CD4-positive, alpha-beta T cell (primary cell): ENCODE data around the gene UBL4B. TPM values are rescaled to one million over a fixed set of nuclear protein-coding genes. Genes with fewer than 3 reads are reported as not detected.

Source experiments
- ATAC-seq: fragments of 200-7000 bp; cut with Tn5 transposase; one replicate; pipeline ENCODE4 v1.10.0; 2022; ENCODE audit warnings: mild to moderate bottlenecking; ENCODE audit not compliant: poor library complexity
- CTCF ChIA-PET: fragments of 350-600 bp; sonication (Branson Sonifier 250); formaldehyde crosslinking; loops from one replicate; lab custom pipeline; 2021; ENCODE audit warnings: antibody characterized with exemption, inconsistent platforms; lab: Charles Lee
- POLR2A ChIA-PET: fragments of 350-600 bp; sonication (Branson Sonifier 250); formaldehyde crosslinking; loops from one replicate; lab custom pipeline; 2021; ENCODE audit warnings: antibody characterized with exemption, inconsistent platforms; lab: Charles Lee
- DNase-seq, 14 experiments: peaks; one replicate each; pipeline ENCODE4 v3.0.0-alpha.2; 2013 to 2020; ENCODE audit warnings: mixed read lengths in 2 of 14
- H3K27ac ChIP-seq, 2 donors: one replicate each; pipeline versions ENCODE4 v1.5.1 to v1.7.0; 2013; ENCODE audit warnings: low read length in 2 of 2, low read depth in 1 of 2, mild to moderate bottlenecking in 1 of 2
- H3K27me3 ChIP-seq, 2 experiments: 1 replicate in 1 of 2; 2 replicates in 1 of 2; pipeline versions ENCODE4 v1.6.1 to v1.7.0; 2013; ENCODE audit warnings: low read length in 2 of 2, control low read depth in 1 of 2, mild to moderate bottlenecking in 1 of 2, moderate library complexity in 1 of 2; ENCODE audit not compliant: insufficient read depth in 2 of 2, control insufficient read depth in 1 of 2
- H3K36me3 ChIP-seq: one replicate; pipeline ENCODE4 v1.6.1; 2013; ENCODE audit warnings: low read length, control low read depth; ENCODE audit not compliant: insufficient read depth
- H3K4me1 ChIP-seq: one replicate; pipeline ENCODE4 v1.6.1; 2013; ENCODE audit warnings: low read length, control low read depth; ENCODE audit not compliant: insufficient read depth
- H3K4me3 ChIP-seq: one replicate; pipeline ENCODE4 v1.5.1; 2013; ENCODE audit warnings: mild to moderate bottlenecking, low read length, moderate library complexity
- H3K9me3 ChIP-seq, 2 experiments: 1 replicate in 1 of 2; 2 replicates in 1 of 2; pipeline versions ENCODE4 v1.6.1 to v1.7.0; 2013; ENCODE audit warnings: low read length in 2 of 2, mild to moderate bottlenecking in 2 of 2, control low read depth in 1 of 2, moderate library complexity in 1 of 2; ENCODE audit not compliant: control insufficient read depth in 1 of 2, insufficient read depth in 1 of 2
- H3K27ac Mint-ChIP-seq: one replicate; pipeline ENCODE4 v1.8.0; 2020; ENCODE audit warnings: mixed read lengths
- H3K27me3 Mint-ChIP-seq: one replicate; pipeline ENCODE4 v1.8.0; 2021; ENCODE audit warnings: mixed read lengths
- H3K36me3 Mint-ChIP-seq: one replicate; pipeline ENCODE4 v1.8.0; 2021; ENCODE audit warnings: low read depth, mixed read lengths
- H3K4me1 Mint-ChIP-seq: one replicate; pipeline ENCODE4 v1.8.0; 2021; ENCODE audit warnings: low read depth, mixed read lengths
- H3K4me3 Mint-ChIP-seq: one replicate; pipeline ENCODE4 v1.8.0; 2020; ENCODE audit warnings: mild to moderate bottlenecking, mixed read lengths
- H3K9me3 Mint-ChIP-seq: one replicate; pipeline ENCODE4 v1.8.0; 2020; ENCODE audit warnings: mixed read lengths
- intact Hi-C, 2 experiments: fragments of 100-400 bp; cut with DNase I in 1 of 2; cut with micrococcal nuclease in 1 of 2; formaldehyde crosslinking; loops; one replicate each; pipeline versions ENCODE4 v1.15.1 to v1.9.0; 2023 to 2025; cut with DNase I, micrococcal nuclease
- total RNA-seq, 174 experiments: library from RNA in 2 of 174; stranded (reverse) in 2 of 174; gene quantifications; one replicate each; pipeline ENCODE4 v1.2.3 and lab custom pipeline; 2021 to 2026
- TF ChIP-seq, protein P1 (sequence below): fragments of 200-600 bp; IDR thresholded peaks from one replicate; pipeline ENCODE4 v1.8.0; 2022; ENCODE audit warnings: antibody characterized with exemption, mild to moderate bottlenecking

The UBL4B gene
- total RNA-seq, 2 experiments from 2014 or later: not detected

DNA sequence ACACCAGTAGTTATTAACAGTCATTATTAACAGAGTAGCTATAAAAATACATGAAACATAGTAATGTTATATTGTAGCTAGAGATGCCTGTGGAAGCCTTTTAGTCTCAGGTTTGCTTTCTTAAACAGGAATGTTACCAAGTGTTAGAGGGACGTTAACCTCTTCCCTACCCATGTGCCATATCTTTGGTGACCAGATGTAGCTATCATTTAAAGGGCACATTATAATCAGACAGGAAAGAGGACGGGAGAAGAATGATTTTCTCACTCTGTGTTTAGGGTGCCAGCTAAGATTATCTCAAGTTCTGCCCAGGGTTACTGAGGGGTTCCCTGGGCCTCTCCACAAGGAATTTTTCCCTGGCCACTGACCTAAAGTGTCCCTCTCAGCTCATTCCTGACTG lies 20.9 kb upstream of the UBL4B start:
- Histone ChIP-seq H3K27ac (no peak overlapping the region), H3K4me1 (no peaks in the 10 kb centered on the region), H3K4me3 (no peak overlapping the region), H3K9me3 (peaks cover 0 to 5% of the 10 kb centered on the region in 2 experiments), H3K36me3 (no peaks in the 10 kb centered on the region), H3K27me3 (peaks cover 6 to 15% of the 10 kb centered on the region in 2 experiments)
- H3K27me3 Mint-ChIP-seq: peaks cover 34% of the 10 kb centered on the region
- intact Hi-C loops: no loop called here
- TF ChIP-seq, protein P1, sequence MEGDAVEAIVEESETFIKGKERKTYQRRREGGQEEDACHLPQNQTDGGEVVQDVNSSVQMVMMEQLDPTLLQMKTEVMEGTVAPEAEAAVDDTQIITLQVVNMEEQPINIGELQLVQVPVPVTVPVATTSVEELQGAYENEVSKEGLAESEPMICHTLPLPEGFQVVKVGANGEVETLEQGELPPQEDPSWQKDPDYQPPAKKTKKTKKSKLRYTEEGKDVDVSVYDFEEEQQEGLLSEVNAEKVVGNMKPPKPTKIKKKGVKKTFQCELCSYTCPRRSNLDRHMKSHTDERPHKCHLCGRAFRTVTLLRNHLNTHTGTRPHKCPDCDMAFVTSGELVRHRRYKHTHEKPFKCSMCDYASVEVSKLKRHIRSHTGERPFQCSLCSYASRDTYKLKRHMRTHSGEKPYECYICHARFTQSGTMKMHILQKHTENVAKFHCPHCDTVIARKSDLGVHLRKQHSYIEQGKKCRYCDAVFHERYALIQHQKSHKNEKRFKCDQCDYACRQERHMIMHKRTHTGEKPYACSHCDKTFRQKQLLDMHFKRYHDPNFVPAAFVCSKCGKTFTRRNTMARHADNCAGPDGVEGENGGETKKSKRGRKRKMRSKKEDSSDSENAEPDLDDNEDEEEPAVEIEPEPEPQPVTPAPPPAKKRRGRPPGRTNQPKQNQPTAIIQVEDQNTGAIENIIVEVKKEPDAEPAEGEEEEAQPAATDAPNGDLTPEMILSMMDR: no peak
- CTCF ChIA-PET: interaction anchor here (1.5 kb wide), 1 partner anchor 14 kb away, joined by 10 read pairs; no protein-coding TSS in a partner anchor
- no peaks in the 10 kb centered on the region for H3K9me3 Mint-ChIP-seq
- no peak overlapping the region for H3K27ac Mint-ChIP-seq
- ATAC-seq (no peak), DNase-seq (no peak)
- POLR2A ChIA-PET: no interaction called here
- H3K4me1 Mint-ChIP-seq: no peaks in the 10 kb centered on the region
- no peaks in the 10 kb centered on the region for H3K36me3 Mint-ChIP-seq
- no peak overlapping the region for H3K4me3 Mint-ChIP-seq

DNA sequence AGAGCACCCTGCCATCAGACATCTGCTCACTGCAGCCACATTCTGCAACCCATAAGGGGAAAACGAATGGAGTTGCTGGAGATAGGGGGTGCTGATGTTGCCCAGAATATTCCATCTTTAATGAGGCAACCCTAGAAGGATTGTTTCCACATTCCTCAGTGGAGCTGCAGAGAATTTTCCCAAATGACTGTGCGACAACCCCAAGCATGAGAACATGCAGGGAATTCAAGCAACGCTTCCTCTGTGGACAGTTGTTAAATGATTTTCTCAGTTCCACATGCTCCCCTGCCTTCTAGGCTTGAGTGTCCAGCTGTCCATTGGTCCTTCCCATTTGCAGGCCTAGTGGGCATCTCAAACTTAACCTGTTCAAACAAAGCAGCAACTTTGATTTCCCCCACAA lies 20.5 kb upstream of the UBL4B start:
- ChIA-PET POLR2A (no interaction called here), CTCF (interaction anchor here (0.7 to 1.5 kb wide), 2 partner anchors 14 to 32 kb away, joined by 3 to 10 read pairs; no protein-coding TSS in a partner anchor)
- Mint-ChIP-seq H3K36me3 (no peaks in the 10 kb centered on the region), H3K27me3 (peaks cover 34% of the 10 kb centered on the region), H3K9me3 (no peaks in the 10 kb centered on the region), H3K27ac (no peak overlapping the region), H3K4me1 (no peaks in the 10 kb centered on the region), H3K4me3 (no peak overlapping the region)
- intact Hi-C loops: no loop called here
- H3K4me3 ChIP-seq: no peak overlapping the region
- DNase-seq (no peak), ATAC-seq (no peak)
- peaks cover 0 to 5% of the 10 kb centered on the region in 2 experiments for H3K9me3 ChIP-seq
- H3K27me3 ChIP-seq: peaks cover 4 to 15% of the 10 kb centered on the region in 2 experiments
- H3K27ac ChIP-seq: no peak overlapping the region
- TF ChIP-seq, protein P1: no peak
- H3K36me3 ChIP-seq: no peaks in the 10 kb centered on the region
- no peaks in the 10 kb centered on the region for H3K4me1 ChIP-seq

DNA sequence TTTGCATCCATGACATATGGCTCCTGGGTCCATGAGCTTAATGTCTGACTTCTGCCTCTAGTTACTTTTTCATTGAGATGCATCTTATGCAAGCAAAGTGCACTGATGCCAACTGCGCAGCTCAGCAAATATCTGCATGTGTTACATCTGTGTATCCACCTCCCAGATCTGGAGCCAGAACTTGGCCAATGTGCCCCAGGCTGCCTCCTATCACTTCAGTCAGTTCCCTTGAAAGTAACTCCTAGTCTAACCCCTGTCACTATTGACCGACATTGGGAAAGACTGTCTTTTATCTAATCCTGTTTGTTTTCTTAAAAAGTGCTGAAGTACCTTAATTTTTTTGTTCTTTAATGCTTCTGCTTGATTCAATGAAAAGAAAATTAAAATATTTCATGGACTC lies 19.3 kb upstream of the UBL4B start:
- DNase-seq (no peak), ATAC-seq (no peak)
- Mint-ChIP-seq H3K4me1 (no peaks in the 10 kb centered on the region), H3K36me3 (no peaks in the 10 kb centered on the region), H3K9me3 (no peaks in the 10 kb centered on the region), H3K27me3 (peaks cover 25% of the 10 kb centered on the region), H3K27ac (no peak overlapping the region), H3K4me3 (no peak overlapping the region)
- Histone ChIP-seq H3K4me1 (no peaks in the 10 kb centered on the region), H3K27me3 (peaks cover 5 to 12% of the 10 kb centered on the region in 2 experiments), H3K36me3 (no peaks in the 10 kb centered on the region), H3K27ac (no peak overlapping the region), H3K4me3 (no peak overlapping the region), H3K9me3 (peaks cover 0 to 5% of the 10 kb centered on the region in 2 experiments)
- TF ChIP-seq, protein P1: no peak
- ChIA-PET CTCF (interaction anchor here (1.1 kb wide), 1 partner anchor 11 kb away, joined by 3 read pairs; no protein-coding TSS in a partner anchor), POLR2A (no interaction called here)
- intact Hi-C loops: no loop called here
